Measurements from ENCODE around the gene SLC15A4.

DNA sequence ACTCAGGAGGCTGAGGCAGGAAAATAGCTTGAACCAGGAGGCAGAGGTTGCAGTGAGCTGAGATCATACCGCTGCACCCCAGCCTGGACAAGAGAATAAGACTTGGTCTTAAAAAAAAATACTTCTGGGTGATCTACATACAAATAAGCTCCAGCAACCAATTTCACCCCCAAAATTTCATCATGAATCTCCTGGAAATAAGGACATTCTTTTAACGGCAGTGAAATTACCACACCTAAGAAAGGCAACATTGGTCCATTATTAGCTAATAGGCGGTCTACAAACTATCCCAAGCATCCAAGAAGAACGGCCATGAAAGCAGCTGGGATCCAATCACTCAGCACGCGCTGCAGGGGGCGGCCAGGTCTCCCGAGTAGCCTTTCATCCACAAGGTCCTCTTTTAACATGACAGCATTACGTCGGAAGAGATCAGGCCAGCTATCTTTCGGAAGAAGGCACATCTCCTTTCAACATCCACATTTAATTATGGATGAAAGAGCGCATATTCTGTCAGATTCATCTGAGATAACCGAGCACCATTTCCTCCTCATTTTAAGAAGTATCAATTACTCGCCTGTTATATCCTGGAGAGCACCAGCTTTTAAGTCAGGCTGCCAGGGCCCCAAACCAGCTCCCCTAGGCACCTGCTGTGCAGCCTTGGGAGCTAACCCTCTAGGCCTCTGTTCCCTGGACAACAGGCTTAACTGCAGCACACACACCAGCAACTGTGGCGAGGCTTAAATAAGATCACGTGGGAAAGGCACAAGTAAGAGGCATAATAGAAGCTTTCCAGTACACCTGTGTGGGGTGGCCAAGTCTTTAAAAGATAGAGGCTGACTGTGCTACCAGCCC, 4.2 kb downstream of the SLC15A4 start:
- TF ChIP-seq, protein P1, sequence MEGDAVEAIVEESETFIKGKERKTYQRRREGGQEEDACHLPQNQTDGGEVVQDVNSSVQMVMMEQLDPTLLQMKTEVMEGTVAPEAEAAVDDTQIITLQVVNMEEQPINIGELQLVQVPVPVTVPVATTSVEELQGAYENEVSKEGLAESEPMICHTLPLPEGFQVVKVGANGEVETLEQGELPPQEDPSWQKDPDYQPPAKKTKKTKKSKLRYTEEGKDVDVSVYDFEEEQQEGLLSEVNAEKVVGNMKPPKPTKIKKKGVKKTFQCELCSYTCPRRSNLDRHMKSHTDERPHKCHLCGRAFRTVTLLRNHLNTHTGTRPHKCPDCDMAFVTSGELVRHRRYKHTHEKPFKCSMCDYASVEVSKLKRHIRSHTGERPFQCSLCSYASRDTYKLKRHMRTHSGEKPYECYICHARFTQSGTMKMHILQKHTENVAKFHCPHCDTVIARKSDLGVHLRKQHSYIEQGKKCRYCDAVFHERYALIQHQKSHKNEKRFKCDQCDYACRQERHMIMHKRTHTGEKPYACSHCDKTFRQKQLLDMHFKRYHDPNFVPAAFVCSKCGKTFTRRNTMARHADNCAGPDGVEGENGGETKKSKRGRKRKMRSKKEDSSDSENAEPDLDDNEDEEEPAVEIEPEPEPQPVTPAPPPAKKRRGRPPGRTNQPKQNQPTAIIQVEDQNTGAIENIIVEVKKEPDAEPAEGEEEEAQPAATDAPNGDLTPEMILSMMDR (IDR thresholded peaks at IDR 0.05), result no peak
- TF ChIP-seq, protein P2, sequence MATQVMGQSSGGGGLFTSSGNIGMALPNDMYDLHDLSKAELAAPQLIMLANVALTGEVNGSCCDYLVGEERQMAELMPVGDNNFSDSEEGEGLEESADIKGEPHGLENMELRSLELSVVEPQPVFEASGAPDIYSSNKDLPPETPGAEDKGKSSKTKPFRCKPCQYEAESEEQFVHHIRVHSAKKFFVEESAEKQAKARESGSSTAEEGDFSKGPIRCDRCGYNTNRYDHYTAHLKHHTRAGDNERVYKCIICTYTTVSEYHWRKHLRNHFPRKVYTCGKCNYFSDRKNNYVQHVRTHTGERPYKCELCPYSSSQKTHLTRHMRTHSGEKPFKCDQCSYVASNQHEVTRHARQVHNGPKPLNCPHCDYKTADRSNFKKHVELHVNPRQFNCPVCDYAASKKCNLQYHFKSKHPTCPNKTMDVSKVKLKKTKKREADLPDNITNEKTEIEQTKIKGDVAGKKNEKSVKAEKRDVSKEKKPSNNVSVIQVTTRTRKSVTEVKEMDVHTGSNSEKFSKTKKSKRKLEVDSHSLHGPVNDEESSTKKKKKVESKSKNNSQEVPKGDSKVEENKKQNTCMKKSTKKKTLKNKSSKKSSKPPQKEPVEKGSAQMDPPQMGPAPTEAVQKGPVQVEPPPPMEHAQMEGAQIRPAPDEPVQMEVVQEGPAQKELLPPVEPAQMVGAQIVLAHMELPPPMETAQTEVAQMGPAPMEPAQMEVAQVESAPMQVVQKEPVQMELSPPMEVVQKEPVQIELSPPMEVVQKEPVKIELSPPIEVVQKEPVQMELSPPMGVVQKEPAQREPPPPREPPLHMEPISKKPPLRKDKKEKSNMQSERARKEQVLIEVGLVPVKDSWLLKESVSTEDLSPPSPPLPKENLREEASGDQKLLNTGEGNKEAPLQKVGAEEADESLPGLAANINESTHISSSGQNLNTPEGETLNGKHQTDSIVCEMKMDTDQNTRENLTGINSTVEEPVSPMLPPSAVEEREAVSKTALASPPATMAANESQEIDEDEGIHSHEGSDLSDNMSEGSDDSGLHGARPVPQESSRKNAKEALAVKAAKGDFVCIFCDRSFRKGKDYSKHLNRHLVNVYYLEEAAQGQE (IDR thresholded peaks at IDR 0.05; ENCODE audit: insufficient read depth in 1 of 2, low read depth in 2 of 2, low read length in 1 of 2), result no peak

Measured in Panc1 (cell line).